ENCODE results near the gene PAX5. TPM values are rescaled to one million over a fixed set of nuclear protein-coding genes. Genes with fewer than 3 reads are reported as not detected.

The PAX5 gene
- polyA plus RNA-seq, 1 of the 3 experiments (the other 2 are of a cell fraction): 0.05 TPM

DNA sequence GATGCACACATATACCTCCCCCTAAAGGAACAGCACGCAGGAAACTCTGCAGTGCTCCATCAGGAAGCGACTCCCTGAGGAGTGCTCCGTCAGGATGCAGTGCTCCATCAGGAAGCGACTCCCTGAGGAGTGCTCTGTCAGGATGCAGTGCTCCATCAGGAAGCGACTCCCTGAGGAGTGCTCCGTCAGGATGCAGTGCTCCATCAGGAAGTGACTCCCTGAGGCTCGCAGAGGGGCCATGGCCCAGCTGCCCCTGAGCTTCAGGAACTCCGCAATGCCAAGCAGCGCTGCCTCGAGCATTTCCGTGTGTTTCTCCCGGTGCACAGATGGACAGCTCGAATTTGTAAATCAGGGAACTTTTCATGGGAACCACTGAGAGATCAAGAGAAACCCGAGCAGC, 88.1 kb downstream of the PAX5 start:
- Histone ChIP-seq H2AFZ (ENCODE audit: low read depth) (no peak overlapping the region), H4K20me1 (ENCODE audit: insufficient read depth) (no peaks in the 10 kb centered on the region), H3K9ac (no peak overlapping the region), H3K9me2 (no peaks in the 10 kb centered on the region), H3K27me3 (ENCODE audit: insufficient read depth) (no peaks in the 10 kb centered on the region; the same call in 1 of the 2 replicates), H3F3A (replicated peaks; ENCODE audit: insufficient read depth) (no peaks in the 10 kb centered on the region), H3K9me3 (no peaks in the 10 kb centered on the region), H3K36me3 (replicated peaks in 1 of 2; ENCODE audit: control insufficient read depth in 1 of 2, insufficient read depth in 2 of 2, low read length in 1 of 2) (no peaks in the 10 kb centered on the region), H3K27ac (ENCODE audit: low read depth in 2 of 2, low read length in 1 of 2) (no peak overlapping the region), H3K79me2 (ENCODE audit: insufficient read depth) (no peaks in the 10 kb centered on the region), H3K4me2 (no peak overlapping the region), H3K4me3 (ENCODE audit: low read depth in 2 of 2, low read length in 1 of 2) (no peak overlapping the region), H3K4me1 (ENCODE audit: control insufficient read depth in 1 of 2, insufficient read depth in 2 of 2, low read depth in 1 of 2, low read length in 1 of 2) (peaks cover 0 to 2% of the 10 kb centered on the region in 2 experiments; a peak in 2 of 4 replicates)
- 85% methylated on average over 9 of the region's 14 CpGs for WGBS (ENCODE audit: low lambda C conversion rate)
- ChIA-PET CTCF (interaction anchor here (0.9 kb wide), 1 partner anchor 73 kb away, joined by 4 read pairs; no protein-coding TSS in a partner anchor), POLR2A (no interaction called here)
- no peak for DNase-seq
- no peak for TF ChIP-seq JUND (IDR thresholded peaks at IDR 0.05)
- TF ChIP-seq TEAD4 (IDR thresholded peaks at IDR 0.05; ENCODE audit: borderline replicate concordance, insufficient read depth): no peak
- TF ChIP-seq RAD21 (IDR thresholded peaks at IDR 0.05; ENCODE audit: low read length): no peak
- no peak for TF ChIP-seq ELF1 (IDR thresholded peaks at IDR 0.05)
- TF ChIP-seq RCOR1 (IDR thresholded peaks at IDR 0.05; ENCODE audit: low read length): no peak
- TF ChIP-seq FOXJ3 (CRISPR knock-in tag; IDR thresholded peaks at IDR 0.05): no peak
- no peak for TF ChIP-seq RXRA (IDR thresholded peaks at IDR 0.05; ENCODE audit: borderline replicate concordance, low read depth)
- TF ChIP-seq, protein P1, sequence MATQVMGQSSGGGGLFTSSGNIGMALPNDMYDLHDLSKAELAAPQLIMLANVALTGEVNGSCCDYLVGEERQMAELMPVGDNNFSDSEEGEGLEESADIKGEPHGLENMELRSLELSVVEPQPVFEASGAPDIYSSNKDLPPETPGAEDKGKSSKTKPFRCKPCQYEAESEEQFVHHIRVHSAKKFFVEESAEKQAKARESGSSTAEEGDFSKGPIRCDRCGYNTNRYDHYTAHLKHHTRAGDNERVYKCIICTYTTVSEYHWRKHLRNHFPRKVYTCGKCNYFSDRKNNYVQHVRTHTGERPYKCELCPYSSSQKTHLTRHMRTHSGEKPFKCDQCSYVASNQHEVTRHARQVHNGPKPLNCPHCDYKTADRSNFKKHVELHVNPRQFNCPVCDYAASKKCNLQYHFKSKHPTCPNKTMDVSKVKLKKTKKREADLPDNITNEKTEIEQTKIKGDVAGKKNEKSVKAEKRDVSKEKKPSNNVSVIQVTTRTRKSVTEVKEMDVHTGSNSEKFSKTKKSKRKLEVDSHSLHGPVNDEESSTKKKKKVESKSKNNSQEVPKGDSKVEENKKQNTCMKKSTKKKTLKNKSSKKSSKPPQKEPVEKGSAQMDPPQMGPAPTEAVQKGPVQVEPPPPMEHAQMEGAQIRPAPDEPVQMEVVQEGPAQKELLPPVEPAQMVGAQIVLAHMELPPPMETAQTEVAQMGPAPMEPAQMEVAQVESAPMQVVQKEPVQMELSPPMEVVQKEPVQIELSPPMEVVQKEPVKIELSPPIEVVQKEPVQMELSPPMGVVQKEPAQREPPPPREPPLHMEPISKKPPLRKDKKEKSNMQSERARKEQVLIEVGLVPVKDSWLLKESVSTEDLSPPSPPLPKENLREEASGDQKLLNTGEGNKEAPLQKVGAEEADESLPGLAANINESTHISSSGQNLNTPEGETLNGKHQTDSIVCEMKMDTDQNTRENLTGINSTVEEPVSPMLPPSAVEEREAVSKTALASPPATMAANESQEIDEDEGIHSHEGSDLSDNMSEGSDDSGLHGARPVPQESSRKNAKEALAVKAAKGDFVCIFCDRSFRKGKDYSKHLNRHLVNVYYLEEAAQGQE (IDR thresholded peaks at IDR 0.05; ENCODE audit: low read depth, low read length): no peak
- TF ChIP-seq, protein P2, sequence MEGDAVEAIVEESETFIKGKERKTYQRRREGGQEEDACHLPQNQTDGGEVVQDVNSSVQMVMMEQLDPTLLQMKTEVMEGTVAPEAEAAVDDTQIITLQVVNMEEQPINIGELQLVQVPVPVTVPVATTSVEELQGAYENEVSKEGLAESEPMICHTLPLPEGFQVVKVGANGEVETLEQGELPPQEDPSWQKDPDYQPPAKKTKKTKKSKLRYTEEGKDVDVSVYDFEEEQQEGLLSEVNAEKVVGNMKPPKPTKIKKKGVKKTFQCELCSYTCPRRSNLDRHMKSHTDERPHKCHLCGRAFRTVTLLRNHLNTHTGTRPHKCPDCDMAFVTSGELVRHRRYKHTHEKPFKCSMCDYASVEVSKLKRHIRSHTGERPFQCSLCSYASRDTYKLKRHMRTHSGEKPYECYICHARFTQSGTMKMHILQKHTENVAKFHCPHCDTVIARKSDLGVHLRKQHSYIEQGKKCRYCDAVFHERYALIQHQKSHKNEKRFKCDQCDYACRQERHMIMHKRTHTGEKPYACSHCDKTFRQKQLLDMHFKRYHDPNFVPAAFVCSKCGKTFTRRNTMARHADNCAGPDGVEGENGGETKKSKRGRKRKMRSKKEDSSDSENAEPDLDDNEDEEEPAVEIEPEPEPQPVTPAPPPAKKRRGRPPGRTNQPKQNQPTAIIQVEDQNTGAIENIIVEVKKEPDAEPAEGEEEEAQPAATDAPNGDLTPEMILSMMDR (IDR thresholded peaks at IDR 0.05): no peak
- TF ChIP-seq, protein P3, sequence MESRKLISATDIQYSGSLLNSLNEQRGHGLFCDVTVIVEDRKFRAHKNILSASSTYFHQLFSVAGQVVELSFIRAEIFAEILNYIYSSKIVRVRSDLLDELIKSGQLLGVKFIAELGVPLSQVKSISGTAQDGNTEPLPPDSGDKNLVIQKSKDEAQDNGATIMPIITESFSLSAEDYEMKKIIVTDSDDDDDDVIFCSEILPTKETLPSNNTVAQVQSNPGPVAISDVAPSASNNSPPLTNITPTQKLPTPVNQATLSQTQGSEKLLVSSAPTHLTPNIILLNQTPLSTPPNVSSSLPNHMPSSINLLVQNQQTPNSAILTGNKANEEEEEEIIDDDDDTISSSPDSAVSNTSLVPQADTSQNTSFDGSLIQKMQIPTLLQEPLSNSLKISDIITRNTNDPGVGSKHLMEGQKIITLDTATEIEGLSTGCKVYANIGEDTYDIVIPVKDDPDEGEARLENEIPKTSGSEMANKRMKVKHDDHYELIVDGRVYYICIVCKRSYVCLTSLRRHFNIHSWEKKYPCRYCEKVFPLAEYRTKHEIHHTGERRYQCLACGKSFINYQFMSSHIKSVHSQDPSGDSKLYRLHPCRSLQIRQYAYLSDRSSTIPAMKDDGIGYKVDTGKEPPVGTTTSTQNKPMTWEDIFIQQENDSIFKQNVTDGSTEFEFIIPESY (IDR thresholded peaks at IDR 0.05; ENCODE audit: borderline replicate concordance, low read depth): no peak
- TF ChIP-seq, protein P4, sequence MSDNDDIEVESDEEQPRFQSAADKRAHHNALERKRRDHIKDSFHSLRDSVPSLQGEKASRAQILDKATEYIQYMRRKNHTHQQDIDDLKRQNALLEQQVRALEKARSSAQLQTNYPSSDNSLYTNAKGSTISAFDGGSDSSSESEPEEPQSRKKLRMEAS (IDR thresholded peaks at IDR 0.05; ENCODE audit: low read depth): no peak
- TF ChIP-seq, protein P5, sequence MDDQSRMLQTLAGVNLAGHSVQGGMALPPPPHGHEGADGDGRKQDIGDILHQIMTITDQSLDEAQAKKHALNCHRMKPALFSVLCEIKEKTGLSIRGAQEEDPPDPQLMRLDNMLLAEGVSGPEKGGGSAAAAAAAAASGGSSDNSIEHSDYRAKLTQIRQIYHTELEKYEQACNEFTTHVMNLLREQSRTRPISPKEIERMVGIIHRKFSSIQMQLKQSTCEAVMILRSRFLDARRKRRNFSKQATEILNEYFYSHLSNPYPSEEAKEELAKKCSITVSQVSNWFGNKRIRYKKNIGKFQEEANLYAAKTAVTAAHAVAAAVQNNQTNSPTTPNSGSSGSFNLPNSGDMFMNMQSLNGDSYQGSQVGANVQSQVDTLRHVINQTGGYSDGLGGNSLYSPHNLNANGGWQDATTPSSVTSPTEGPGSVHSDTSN (IDR thresholded peaks at IDR 0.05): no peak
- no peak for TF ChIP-seq CHD2 (IDR thresholded peaks at IDR 0.05; ENCODE audit: low read length, partially characterized antibody)
- TF ChIP-seq TCF12 (IDR thresholded peaks at IDR 0.05): no peak
- no peak for TF ChIP-seq YY1 (IDR thresholded peaks at IDR 0.05; ENCODE audit: low read depth)
- TF ChIP-seq TAF1 (IDR thresholded peaks at IDR 0.05; ENCODE audit: borderline replicate concordance, low read depth, low read length): no peak
- no peak for TF ChIP-seq SIN3A (IDR thresholded peaks at IDR 0.05; ENCODE audit: borderline replicate concordance, low read depth, low read length)
- TF ChIP-seq, protein P6, sequence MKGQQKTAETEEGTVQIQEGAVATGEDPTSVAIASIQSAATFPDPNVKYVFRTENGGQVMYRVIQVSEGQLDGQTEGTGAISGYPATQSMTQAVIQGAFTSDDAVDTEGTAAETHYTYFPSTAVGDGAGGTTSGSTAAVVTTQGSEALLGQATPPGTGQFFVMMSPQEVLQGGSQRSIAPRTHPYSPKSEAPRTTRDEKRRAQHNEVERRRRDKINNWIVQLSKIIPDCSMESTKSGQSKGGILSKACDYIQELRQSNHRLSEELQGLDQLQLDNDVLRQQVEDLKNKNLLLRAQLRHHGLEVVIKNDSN (IDR thresholded peaks at IDR 0.05; ENCODE audit: borderline replicate concordance, low read depth): no peak
